ENCODE results near the gene DENND2A.
"Not testable (repeated sequence)": the region's sequence is repeated elsewhere in the genome, so short reads cannot be mapped to it uniquely, and the experiment has no call there.

Gene DENND2A

GRCh38 chr7:140501966-140502365 lies 138.6 kb downstream of the DENND2A start:
- no peak for DNase-seq

- DNase-seq = not testable (repeated sequence)
These were observed 142.8 kb downstream of the DENND2A start for GRCh38 chr7:140497807-140498206.

- no peak for DNase-seq
These were observed 143.3 kb downstream of the DENND2A start for GRCh38 chr7:140497241-140497769.

GRCh38 chr7:140495514-140496097 lies 145.0 kb downstream of the DENND2A start:
- DNase-seq = no peak

- no peak for DNase-seq
These were observed 145.7 kb downstream of the DENND2A start for GRCh38 chr7:140494867-140495266.

GRCh38 chr7:140489026-140489359 lies 151.6 kb downstream of the DENND2A start:
- no peak for DNase-seq

- no peak for DNase-seq
These were observed 154.9 kb downstream of the DENND2A start for GRCh38 chr7:140485500-140486265.

- no peak for DNase-seq
These were observed 155.6 kb downstream of the DENND2A start for GRCh38 chr7:140484951-140485499.

GRCh38 chr7:140484479-140484878 lies 156.1 kb downstream of the DENND2A start:
- DNase-seq = no peak

- no peak for DNase-seq
These were observed 160.9 kb downstream of the DENND2A start for GRCh38 chr7:140479739-140480084.

- peak; percentile 92 for DNase-seq
These were observed 161.4 kb downstream of the DENND2A start, which contains the start of gene MKRN1 for GRCh38 chr7:140479062-140479738. Gene MKRN1, minus strand, starts transcription at chr7:140479505. Its CDS starts 161 bp downstream, at chr7:140479344.

- DNase-seq = peak; percentile 27
These were observed 162.2 kb downstream of the DENND2A start for GRCh38 chr7:140478246-140479061.

GRCh38 chr7:140476698-140477261 lies 163.8 kb downstream of the DENND2A start:
- no peak for DNase-seq

GRCh38 chr7:140475747-140476333 lies 164.8 kb downstream of the DENND2A start:
- peak; percentile 44 for DNase-seq
